GM18861 (cell line): Measurements from ENCODE around the gene IGSF9.

Source experiments
- ATAC-seq: cut with Tn5 transposase; IDR thresholded peaks from one replicate; pipeline ENCODE4 v1.9.1; 2021; ENCODE audit not compliant: unreplicated experiment

Gene IGSF9

DNA sequence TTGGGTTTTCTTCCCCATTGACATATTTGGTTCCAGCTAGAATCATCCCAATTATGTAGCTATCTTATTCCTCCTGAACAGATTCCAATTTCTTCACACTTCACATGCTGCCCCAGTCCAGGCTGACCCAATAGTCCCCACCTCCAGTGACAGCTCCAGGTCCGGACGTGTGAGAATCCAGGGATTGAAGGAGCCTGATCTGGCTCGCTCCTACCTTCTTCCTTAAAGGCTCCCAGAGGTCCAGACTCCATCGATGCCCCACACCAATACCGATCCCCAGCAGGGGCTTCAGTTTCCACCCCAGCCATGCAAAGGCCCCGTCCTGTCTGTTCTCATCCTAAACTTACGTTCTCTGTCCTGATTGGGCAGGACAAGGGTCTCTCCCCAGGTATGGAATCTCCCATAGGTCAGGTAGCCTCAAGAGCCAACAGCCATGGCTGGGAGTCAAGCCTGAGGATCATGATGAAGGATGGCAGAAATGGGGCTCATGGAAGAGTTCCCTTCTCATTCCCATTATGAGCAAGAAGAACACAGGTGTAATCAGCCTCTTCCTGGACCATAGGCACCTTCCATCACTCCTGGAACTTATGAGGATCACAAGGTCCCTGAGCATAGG, 29.0 kb upstream of the IGSF9 start:
- ATAC-seq, result no peak

DNA sequence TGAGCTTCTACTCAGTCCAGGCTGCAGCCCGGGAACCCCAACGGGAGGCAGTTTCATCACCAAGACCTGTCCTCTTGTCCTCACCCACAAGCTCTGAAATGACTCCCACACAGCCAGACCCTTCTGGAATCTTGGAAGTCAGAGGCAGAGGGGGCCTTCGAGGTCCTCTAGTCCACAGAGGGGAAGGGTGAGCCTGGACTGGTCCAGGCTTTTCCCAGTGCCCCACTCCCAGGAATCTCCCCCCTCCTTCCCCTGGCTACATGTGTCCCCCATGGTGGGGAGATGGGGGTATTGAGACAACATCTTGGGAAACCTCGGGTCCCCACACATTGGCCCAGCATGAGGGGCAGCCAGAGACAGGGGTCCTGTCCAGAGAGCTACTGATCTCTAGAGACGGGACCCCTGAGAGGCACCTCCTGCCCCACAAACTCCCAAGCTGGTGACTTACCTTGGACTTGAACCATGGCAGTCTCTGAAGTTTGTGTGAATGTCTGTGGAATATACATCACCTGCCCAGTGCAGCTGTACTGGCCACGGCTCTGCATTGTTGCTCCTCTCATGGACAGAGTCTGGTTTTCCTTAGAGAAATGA, 28.0 kb upstream of the IGSF9 start:
- ATAC-seq, result no peak

DNA sequence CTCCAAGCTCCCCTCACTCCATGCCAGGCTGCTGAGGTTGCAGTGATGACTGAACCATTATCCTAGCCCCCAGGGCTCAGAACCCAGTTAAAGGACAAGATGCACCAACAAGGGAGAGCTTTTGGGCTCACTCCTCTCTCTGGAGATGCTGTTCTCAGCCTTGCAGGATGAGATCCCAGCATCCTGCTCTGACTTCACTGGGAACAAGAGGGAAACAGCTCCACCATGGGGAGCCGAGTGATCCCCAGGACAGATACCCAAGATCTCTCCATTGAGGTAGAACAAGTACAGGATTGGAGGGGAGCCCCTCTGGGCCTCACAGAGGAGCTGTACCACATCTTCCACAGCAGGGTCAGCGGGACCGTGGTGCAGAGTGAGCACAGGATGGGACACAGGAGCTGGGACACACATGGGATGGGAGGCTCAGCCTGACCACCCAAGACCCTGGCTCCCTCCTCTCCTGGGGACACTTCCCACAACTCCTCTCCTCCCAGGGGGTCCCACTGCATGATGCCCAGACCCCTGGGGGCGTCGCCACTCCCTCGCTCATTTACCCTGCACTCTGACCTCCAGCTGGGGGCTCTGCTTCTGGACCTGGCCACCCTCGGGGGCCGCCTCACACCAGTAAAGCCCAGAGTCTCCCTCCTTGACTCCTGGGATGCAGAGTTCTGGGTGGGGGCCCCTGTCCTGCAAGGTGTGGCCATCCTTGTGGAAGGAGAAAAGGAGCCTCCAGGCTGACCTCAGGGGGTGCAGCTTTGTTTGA, 27.2 kb upstream of the IGSF9 start:
- no peak for ATAC-seq

DNA sequence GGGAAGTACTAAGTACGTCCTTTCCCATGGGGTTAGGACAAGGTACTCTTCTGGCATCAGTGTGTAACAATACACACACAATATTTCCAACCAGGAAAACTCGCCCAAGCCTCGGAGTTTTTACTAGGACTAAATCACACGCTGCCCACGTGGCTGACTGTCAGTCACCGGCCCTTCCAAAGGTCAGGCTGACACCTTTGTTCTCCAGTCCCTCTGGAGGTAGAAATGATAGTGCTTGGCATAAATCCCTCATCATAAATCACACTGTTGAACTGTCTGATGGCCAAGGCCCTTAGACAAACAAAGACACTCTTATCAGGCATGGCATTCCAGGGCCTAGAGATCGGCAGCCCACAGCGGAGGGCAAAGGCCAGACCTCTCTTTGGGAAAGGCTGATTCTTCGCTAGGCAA, 25.5 kb upstream of the IGSF9 start:
- ATAC-seq, result no peak

DNA sequence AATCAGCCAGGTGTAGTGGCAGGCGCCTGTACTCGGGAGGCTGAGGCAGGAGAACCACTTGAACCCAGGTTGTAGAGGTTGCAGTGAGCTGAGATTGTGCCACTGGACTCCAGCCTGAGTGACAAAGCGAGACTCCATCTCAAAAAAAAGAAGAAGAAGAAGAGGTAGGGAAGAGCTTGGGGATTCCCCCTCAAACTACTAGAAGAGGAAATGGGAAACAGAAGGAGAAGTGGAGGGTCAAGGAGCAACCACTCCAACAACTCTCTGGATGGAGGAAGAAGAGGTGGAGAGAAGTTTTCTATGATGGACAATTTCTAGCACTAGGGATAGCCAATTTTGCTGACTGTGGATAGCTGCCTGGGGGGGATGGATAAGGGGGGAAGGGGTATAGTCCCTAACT, 23.5 kb upstream of the IGSF9 start:
- no peak for ATAC-seq

DNA sequence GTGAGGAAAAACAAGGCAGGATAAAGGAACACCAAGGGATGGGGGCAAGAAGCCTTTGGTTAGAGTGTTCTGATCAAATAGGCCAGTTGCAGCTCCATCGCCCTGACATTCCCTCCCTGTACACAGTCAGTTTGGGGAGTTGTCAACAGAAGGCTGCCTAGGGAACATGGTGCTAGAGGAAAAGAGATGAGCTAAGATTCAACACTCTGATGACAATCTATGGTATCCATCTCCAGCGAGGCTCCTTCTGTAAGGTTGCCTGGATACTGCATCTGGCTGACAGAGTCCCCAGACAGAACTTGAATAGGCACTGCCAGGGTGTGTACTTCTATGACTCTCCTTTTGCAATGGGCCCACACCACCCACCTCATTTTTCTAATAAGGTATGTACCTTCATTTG, 19.9 kb upstream of the IGSF9 start:
- no peak for ATAC-seq

DNA sequence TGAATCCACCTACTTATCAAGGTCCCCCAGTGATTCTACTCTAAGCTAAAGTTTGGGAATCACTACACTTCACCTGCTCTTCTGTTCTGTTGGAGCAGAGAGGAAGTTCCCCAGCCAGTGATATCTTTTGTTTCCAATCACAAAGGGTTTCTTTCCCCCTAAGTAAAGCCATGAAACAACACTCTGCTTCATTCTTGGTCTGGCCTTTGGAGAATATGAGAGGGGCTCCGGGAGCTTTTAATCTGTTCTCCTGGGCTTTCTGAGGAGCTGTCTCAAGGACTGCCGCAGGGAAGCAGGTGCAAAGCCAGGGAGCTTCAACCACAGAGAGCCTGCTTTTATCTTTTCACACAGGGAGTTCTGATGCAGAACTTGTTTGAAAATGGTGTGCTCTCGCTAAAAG, 18.7 kb upstream of the IGSF9 start:
- no peak for ATAC-seq

DNA sequence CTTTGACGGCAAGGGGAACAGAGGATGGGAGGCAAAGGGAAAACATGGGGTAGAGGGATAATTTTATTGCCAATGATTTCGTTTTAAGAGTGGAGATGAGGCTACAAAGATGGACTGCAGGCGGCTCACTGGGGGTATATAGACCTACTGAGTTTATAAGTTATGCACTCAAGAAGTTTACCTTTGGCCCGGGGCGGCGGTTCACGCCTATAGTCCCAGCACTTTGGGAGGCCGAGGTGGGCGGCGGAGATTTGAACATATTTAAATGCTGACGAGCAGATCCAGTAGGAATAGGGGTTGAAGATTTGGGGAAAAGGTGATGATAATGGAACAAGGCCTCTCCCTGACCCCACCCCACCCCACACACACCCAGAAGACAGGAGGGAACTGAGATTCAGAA, 16.8 kb upstream of the IGSF9 start:
- ATAC-seq, result no peak

DNA sequence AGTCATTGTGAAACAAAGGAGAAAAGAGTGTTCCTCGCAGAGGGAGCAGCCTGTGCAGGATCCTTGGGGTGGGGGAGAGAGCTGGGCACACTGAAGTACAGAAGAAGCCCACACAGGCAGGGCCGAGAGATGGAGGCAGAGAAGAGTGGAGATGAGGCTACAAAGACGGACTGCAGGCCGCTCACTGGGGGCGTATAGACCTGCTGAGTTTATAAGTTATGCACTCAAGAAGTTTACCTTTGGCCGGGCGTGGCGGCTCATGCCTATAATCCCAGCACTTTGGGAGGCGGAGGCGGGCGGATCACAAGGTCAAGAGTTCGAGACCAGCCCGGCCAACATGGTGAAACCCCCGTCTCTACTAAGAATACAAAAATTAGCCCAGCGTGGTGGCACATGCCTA, 16.2 kb upstream of the IGSF9 start:
- ATAC-seq, result no peak

DNA sequence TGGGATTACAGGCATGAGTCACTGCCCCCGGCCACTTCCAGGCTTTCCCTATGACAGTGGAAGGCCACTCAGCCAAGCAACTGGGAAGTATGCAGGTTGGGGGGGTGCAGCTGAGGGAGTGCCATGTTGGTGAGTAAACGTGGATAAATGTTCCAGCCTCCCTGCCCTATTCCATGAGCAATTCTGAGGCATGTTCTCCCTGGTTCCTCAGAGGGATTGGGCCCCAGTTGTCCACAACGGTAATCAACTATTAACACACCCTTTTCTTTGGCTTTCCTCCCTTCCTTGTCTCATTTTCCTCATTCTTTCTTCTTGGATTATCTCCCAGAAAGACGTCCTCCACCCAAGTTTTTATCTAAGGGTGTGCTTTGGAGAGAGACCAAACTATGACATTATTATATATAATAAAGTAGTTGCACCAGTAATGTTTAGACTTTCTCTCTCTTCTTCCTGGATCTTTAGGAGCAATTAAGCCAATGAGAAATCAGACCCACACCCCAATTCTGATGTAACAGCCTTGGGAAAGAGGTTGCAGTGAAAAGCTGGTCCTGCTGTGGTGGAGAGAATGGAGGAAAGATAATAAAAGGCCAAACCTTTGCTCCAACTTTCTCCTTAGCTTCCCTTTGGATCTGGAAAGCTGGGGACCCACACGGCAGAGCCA, 15.4 kb upstream of the IGSF9 start:
- ATAC-seq, result no peak

DNA sequence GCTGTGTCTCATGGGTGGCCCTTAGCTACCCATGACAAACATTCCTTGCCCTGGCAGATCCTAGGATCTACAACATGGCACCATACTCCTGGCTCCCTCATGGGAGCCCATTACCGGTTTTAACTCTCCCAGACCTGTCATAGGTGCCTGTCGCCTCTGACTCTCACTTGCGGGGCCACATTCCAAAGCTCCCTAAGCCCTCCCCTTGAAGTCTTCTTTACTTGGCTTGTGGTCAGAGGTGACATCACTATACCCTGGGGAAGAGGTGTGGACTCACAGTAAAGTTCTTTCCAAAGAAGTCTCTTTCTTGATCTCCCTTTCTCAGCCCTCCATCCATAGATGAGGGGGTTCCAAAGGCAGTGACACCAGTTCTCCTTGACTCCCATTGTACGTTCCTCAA, 14.0 kb upstream of the IGSF9 start:
- no peak for ATAC-seq

DNA sequence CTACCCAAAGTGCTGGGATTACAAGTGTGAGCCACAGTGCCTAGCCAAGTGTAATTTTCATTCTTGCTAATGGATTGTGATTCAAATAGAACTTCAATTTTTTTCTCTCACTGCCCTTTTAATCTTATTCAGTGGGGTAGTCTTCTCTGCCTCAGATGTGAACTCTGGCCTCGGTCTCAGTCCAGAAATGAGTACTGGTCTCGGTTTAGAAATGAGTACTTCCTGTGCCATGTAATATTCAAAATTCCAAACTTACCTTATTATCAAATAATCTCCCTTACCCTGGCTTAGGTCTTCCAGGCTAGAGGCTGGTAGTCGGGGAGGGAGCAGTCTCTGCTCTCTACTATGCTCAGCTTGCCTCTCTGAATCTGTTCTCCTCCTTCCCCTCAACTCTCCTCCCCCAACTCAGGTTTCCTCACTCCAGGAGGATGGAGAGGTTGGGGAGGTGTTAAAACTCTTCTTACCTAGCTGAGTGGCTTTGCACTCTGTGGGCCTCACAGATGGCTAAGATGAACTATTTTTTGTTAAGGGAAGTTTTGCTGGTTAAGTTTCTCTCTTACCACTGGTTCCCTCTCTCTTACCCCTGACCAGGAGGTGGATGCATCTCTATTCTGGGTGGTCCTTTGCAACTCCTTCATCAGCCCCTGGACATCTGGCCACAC, 13.4 kb upstream of the IGSF9 start:
- no peak for ATAC-seq

DNA sequence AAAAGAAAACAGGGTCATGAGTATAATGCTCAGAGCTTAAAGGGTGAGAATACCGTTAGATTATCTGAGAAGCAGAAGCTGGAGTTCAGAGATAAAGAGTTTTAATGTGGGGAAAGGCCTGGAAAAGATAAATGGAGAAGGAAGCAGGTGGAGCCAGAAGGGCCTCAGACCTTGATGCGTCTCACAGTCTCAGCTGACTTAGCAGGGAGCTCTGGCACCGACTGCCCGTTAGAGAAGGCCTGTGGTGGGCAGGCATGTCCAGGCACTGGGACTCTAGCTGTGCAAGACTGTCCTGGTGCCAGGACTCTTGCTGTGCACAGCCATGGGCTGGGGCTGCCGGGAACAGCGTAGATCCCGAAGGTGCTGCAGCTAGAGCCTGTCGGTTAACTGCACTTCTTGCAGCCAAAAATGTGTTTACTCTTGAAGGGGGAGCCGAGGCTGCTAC, 12.4 kb upstream of the IGSF9 start:
- ATAC-seq, result no peak

DNA sequence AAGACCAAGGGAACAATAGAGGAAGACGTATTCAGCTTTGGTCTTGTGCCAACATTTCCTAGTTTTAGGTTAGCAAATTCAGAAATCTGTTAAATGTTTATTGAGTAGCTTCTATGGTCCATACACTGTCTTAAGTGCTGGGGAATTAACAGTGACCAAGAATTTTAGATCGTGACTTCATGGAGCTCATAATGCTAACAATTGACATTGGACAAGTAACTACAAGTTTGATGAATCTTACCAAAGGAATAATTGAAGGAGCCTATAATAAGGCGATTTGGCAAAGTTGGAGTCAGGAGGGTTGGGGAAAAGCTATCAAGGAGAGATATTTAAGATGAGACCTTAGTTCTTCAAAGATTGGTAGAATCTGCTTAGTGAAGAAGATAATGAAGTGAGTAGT, 10.0 kb upstream of the IGSF9 start:
- no peak for ATAC-seq

DNA sequence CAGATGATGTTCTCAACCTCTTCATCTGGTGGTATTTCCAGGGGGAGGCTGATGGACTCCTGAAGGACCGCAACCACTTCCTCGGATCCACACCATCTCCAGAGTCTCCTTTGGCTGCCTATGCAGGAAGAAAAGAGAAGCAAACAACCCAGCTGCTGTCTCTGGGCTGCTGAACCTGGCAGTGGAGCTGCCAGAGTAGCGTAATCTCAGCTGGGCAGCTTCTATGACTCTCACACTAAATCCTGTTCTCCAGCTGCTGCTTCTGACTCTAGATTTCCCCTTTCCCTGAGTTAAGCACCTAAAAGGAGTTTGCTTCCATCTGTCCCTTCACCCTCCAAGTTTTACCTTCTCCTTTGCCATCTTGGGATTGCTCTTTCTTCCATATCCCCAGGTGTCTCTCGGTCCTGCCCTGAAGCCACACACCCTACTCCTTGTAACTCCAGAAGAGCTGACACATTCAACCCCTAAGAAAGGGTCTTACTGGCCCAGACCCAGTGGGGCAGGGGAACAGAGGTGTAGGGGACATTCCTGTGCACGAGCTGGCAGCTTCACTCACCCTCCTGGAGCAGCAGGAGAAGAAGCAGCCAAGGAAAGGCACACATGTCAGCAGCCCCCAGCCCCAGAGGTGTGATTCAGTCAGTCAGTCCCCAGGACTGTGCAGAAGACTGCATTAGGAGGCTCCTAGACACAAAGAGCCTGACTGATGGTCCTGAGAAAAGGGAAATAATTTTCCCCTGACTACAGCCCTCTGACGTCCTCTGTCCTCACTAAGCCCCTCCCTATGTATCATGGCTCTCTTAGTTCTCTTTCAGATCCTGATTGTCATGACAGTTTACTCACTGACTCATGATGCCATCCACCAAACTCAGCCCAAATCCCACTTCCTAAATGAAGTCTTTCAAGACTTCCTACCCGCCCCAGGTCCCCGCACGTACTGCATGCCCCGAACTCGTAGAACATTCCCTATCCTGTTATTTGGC, 8.4 kb upstream of the IGSF9 start, which contains the start of gene SLAMF9:
Gene SLAMF9 (minus strand): TSS at position 702 of the 980 bp plus-strand sequence. CDS start 100 bp downstream, at position 602.
- ATAC-seq, result no peak

DNA sequence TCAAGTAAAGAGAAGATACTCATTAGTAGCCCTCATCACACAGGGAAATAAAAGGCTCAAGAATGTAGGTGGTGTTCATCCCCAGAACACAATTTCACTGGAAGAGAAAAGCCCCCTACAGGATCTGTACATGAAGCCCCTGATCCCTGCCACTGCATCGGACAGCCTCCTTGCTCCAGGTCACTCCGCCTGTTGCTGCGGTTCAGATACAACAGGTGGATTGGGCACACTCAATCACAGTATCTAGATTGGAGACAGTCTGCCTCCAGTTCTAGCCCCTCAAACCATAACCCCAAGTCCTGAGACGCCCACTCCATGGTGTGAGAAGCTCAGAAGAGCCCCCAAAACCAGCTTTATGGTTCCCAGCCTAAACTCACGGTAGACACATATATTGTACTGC, 7.5 kb upstream of the IGSF9 start:
- ATAC-seq, result no peak

DNA sequence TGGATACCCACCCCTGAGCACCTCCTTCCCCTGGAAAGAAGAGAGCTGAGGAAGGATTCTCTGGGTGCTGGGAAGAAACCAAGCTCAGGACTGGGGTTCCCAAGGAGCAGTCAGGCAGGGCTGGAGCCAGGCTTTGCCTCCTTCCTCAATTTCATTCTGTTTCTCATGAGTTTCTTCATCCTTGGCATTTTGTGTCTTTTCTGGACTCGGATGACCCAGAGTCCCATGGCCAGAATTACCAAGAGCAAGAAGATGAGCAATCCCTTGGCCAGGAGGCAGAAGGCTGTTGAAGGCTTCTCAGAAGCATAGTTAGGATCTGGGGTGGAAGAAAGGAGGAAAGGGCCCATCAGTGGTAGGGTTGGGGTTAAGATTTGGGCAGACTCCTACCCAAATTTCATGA, 6.1 kb upstream of the IGSF9 start:
- no peak for ATAC-seq

DNA sequence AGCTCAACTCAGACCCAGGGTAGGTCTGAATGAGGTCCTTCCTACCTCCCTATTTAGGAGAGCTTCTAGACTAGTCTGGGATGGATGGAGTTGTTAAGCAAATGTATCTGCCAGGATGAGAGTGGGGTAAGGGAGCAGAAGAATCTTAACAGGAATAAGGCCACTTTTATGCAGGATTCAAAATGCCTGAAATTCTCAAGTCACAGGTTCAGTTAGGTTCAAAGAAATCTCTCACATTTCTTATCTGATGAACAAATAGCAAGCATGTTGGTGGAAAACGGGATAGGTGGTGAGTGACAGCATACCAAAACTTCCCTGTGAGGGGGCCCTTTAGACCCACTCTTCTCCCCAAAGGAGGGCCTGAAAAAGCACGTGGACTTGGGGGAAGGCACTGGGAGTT, 5.6 kb upstream of the IGSF9 start:
- no peak for ATAC-seq

DNA sequence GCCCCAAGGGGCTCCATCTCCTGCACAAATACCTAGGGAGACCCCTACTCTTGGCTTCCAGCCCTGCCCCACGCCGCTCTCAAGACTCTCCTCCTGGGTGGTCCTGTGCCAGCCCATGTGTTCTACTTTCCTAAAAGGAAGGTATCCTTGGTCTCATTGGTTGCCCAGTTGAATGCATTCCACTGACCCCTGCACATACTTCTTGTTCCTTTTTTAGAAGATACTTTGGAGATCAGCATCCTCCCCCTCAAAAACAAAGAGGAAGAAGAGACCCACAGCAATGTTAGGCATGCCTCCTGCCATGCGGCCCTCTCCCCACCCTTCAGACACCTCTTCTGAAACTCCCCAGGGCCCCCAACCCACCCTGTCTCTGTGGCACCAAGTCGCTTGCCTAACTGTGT, 4.6 kb upstream of the IGSF9 start:
- no peak for ATAC-seq

DNA sequence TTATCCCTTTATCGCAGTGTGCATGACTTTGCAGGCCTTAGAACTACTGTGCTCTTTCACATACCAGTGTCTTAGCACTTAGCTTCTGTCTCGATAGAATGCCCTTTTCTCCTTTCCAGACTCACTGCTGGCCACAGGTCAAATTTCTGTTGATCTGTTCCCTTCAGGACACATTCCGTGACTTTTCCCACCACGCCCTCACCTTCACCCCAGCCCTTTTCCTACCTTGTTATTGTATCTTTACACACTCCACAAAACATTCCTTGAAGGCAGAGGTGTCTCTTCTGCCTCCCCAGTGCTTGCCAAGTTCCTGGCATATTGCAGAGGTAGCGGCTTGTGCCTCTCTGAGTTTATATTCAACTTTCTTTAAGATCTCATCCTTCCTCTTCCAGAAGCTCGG, 3.7 kb upstream of the IGSF9 start:
- ATAC-seq, result no peak
